Hepatocyte (in vitro differentiated cells): ENCODE results near the gene TUBB3.

Experiments used
- CTCF ChIP-seq: fragments of 200-600 bp; sonication (generic); IDR thresholded peaks from 2 replicates; pipeline ENCODE4 v1.5.1; 2016; ENCODE audit warnings: antibody characterized with exemption, mild to moderate bottlenecking; ENCODE audit not compliant: poor library complexity
- EZH2phosphoT487 ChIP-seq: fragments of 200-600 bp; sonication (generic); IDR thresholded peaks from one replicate; pipeline ENCODE4 v1.6.1; 2018; ENCODE audit warnings: antibody characterized with exemption, mild to moderate bottlenecking, low read depth, moderate library complexity; ENCODE audit not compliant: unreplicated experiment, severe bottlenecking

GRCh38 chr16:89898201-89898967, 24.8 kb upstream of the TUBB3 start:
- TF ChIP-seq CTCF, result no peak
- TF ChIP-seq EZH2phosphoT487, result no peak
